Panc1 (cell line): ENCODE results near the gene TNFAIP2. TPM values are rescaled to one million over a fixed set of nuclear protein-coding genes. Genes with fewer than 3 reads are reported as not detected.

Source experiments
- ATAC-seq: fragments of 200-7000 bp; cut with Tn5 transposase; 2 replicates; pipeline ENCODE4 v1.9.1; 2020; ENCODE audit warnings: mild to moderate bottlenecking, moderate library complexity
- Bru-seq: library from RNA; stranded (reverse); fragments of 400-500 nt; gene quantifications from one replicate; lab custom pipeline; 2021; lab: Mats Ljungman, UMichigan
- BruChase-seq, 2 experiments: library from RNA; stranded (reverse); fragments of 400-500 nt; gene quantifications; one replicate each; lab custom pipeline; 2021; lab: Mats Ljungman, UMichigan
- BruUV-seq: library from RNA; stranded (reverse); fragments of 400-500 nt; replicated peaks from 2 replicates; lab custom pipeline; 2021; lab: Mats Ljungman, UMichigan
- CTCF ChIA-PET: fragments of 300-600 bp; sonication (Branson Sonifier 250); formaldehyde crosslinking; loops from one replicate; lab custom pipeline; 2022; ENCODE audit warnings: antibody characterized with exemption; lab: Charles Lee
- POLR2A ChIA-PET: fragments of 300-600 bp; sonication (Branson Sonifier 250); formaldehyde crosslinking; loops from one replicate; lab custom pipeline; 2022; ENCODE audit warnings: antibody characterized with exemption; lab: Charles Lee
- DNase-seq: peaks from one replicate; pipeline ENCODE4 v3.0.0-alpha.2; 2010; ENCODE audit warnings: low read depth, low spot score
- H3K27ac ChIP-seq: 2 replicates; pipeline ENCODE4 v1.5.1; 2011; ENCODE audit warnings: mild to moderate bottlenecking, low read length, inconsistent platforms
- H3K27me3 ChIP-seq: fragments of 200-500 bp; sonication (Bioruptor generic); 2 replicates; pipeline ENCODE4 v1.6.0; 2014; ENCODE audit warnings: low read length, inconsistent platforms; ENCODE audit not compliant: control insufficient read depth, insufficient read depth
- H3K36me3 ChIP-seq: fragments of 200-500 bp; sonication (Bioruptor generic); 2 replicates; pipeline ENCODE4 v1.5.1; 2014; ENCODE audit warnings: inconsistent platforms, mild to moderate bottlenecking, low read length, moderate library complexity; ENCODE audit not compliant: control insufficient read depth, insufficient read depth
- H3K4me1 ChIP-seq: 2 replicates; pipeline ENCODE4 v1.5.1; 2011; ENCODE audit warnings: inconsistent platforms, mild to moderate bottlenecking, low read length, moderate library complexity; ENCODE audit not compliant: control insufficient read depth, insufficient read depth
- H3K4me3 ChIP-seq, 2 experiments: 2 replicates each; pipeline ENCODE4 v1.5.1; 2011 to 2012; ENCODE audit warnings: low read depth in 2 of 2, low read length in 2 of 2, mild to moderate bottlenecking in 2 of 2, inconsistent platforms in 1 of 2, moderate library complexity in 1 of 2
- H3K9me3 ChIP-seq: fragments of 200-500 bp; sonication (Bioruptor generic); 2 replicates; pipeline ENCODE4 v1.5.1; 2014; ENCODE audit warnings: low read depth, mild to moderate bottlenecking, inconsistent platforms, low read length, moderate library complexity; ENCODE audit not compliant: control insufficient read depth, insufficient read depth
- POLR2AphosphoS5 ChIP-seq: IDR thresholded peaks from 2 replicates; pipeline ENCODE4 v1.6.1; 2012; ENCODE audit warnings: mild to moderate bottlenecking, low read depth, low read length, moderate library complexity
- SIN3A ChIP-seq: IDR thresholded peaks from 2 replicates; pipeline ENCODE4 v1.6.1; 2012; ENCODE audit warnings: low read depth, mild to moderate bottlenecking, low read length, moderate library complexity, borderline replicate concordance; ENCODE audit not compliant: insufficient read depth
- TCF7L2 ChIP-seq: IDR thresholded peaks from 2 replicates; pipeline ENCODE4 v1.6.1; 2011; ENCODE audit warnings: mild to moderate bottlenecking, low read depth, low read length, inconsistent platforms
- in situ Hi-C: cut with HindIII; loops from 2 replicates; pipeline ENCODE4 v1.10.0; 2016; ENCODE audit warnings: low sequenced_read_pairs, low pct_unique_long_range_greater_than_20kb
- intact Hi-C: fragments of 100-400 bp; cut with micrococcal nuclease; formaldehyde crosslinking; loops from one replicate; pipeline ENCODE4 v1.10.0; 2022; ENCODE audit not compliant: unreplicated experiment
- long read RNA-seq: library from polyadenylated mRNA; unstranded; transcript quantifications from one replicate; pipeline ENCODE4 v2.0.0, GENCODE V29; 2021; ENCODE audit not compliant: unreplicated experiment
- polyA plus RNA-seq: library from polyadenylated mRNA; unstranded; fragments of >200 nt; gene quantifications from one replicate; pipeline ENCODE4 v1.2.1, GENCODE V29; 2012; ENCODE audit warnings: missing spikeins; ENCODE audit not compliant: insufficient read length
- total RNA-seq: library from RNA; stranded (reverse); gene quantifications from one replicate; pipeline ENCODE4 v1.2.1, GENCODE V29; 2021; ENCODE audit not compliant: unreplicated experiment
- TF ChIP-seq, protein P1 (sequence below): fragments of 450-650 bp; IDR thresholded peaks from 2 replicates; pipeline ENCODE4 v1.5.1; 2017; ENCODE audit warnings: mild to moderate bottlenecking
- TF ChIP-seq, protein P2 (sequence below), 2 experiments: IDR thresholded peaks; 2 replicates each; pipeline ENCODE4 v1.6.1; 2011 to 2012; ENCODE audit warnings: low read depth in 2 of 2, control low read depth in 1 of 2, low read length in 1 of 2, mild to moderate bottlenecking in 1 of 2, moderate library complexity in 1 of 2; ENCODE audit not compliant: insufficient read depth in 1 of 2

Gene TNFAIP2, protein sequence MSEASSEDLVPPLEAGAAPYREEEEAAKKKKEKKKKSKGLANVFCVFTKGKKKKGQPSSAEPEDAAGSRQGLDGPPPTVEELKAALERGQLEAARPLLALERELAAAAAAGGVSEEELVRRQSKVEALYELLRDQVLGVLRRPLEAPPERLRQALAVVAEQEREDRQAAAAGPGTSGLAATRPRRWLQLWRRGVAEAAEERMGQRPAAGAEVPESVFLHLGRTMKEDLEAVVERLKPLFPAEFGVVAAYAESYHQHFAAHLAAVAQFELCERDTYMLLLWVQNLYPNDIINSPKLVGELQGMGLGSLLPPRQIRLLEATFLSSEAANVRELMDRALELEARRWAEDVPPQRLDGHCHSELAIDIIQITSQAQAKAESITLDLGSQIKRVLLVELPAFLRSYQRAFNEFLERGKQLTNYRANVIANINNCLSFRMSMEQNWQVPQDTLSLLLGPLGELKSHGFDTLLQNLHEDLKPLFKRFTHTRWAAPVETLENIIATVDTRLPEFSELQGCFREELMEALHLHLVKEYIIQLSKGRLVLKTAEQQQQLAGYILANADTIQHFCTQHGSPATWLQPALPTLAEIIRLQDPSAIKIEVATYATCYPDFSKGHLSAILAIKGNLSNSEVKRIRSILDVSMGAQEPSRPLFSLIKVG
- total RNA-seq: 491 TPM
- 322 TPM for polyA plus RNA-seq
- percentile 91 among the genes with signal in this experiment for Bru-seq, nascent RNA
- BruChase-seq, experiment 1, labeled RNA remaining after a 2-hour chase: percentile 98 among the genes with signal in this experiment
- percentile 98 among the genes with signal in this experiment for BruChase-seq, experiment 2, labeled RNA remaining after a 6-hour chase
- long read RNA-seq, full-length matches to known transcripts: 25 of 266 reads
- long read RNA-seq, partial matches to known transcripts: 215 of 266 reads
- long read RNA-seq, other reads (novel, unspliced or antisense): 26 of 266 reads

GRCh38 chr14:103122947-103123633, at the start of gene TNFAIP2:
Gene TNFAIP2 (plus strand): TSS chr14:103123461. CDS start chr14:103126458, 2,997 bp downstream.
- TF ChIP-seq SIN3A (peak; percentile 55; the same call in 1 of the 2 replicates), TCF7L2 (no peak), POLR2AphosphoS5 (peak; percentile 89)
- DNase-seq: no peak
- ChIA-PET CTCF (no interaction called here), POLR2A (no interaction called here)
- Histone ChIP-seq H3K36me3 (no peaks in the 10 kb centered on the region), H3K27ac (peak within 1 kb of the TSS; percentile 87), H3K4me1 (peaks cover 44% of the 10 kb centered on the region), H3K27me3 (no peaks in the 10 kb centered on the region), H3K9me3 (no peaks in the 10 kb centered on the region), H3K4me3 (peak within 1 kb of the TSS; percentile 65 to 73)
- ATAC-seq: peak; percentile 39
- in situ Hi-C loops: no loop called here
- intact Hi-C loops: no loop called here
- no TSS peak for BruUV-seq

DNA sequence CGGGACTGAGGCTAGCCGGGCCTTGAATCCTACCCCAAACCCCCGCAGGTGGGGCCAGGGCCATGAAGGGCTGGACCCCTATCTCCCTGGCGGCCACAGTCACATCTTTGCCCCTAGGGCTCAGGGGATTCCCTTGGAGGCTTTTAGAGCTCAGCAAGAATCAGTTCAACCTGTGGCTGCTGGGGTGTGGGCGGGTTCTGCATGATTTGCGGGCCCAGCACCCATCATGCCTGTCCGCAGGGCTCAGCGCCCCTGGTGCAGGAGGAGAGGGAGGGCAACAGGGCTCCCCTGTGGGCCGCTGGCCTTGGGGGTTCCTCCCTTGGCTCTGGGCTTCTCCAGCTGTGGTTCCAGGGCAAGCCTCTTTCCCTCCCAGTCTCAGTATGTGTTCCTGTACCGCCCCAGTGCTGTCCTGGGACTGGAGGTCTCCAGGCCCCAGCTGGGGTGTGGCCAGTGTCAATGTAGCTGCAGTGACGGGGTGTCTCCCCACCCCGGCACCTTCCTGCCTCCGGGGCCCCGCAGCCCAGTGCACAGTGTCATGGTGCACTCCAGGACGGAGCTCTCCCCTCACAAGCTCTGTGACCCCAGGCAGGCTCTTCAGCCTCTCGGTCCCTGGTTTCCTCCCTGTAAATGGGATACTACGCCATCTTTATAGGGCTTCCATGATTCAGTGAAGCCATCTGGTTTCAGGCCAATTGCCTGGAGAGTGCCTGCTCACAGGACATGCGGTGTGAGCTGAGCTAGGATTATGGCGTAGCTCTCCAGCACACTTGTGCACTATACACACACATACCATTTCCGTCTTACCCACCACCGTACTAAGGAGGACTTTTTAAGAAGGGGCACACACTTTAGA, 49.2 kb upstream of the TNFAIP2 start:
- DNase-seq (no peak), ATAC-seq (no peak)
- Histone ChIP-seq H3K36me3 (no peaks in the 10 kb centered on the region), H3K9me3 (no peaks in the 10 kb centered on the region), H3K4me3 (no peak overlapping the region), H3K27me3 (no peaks in the 10 kb centered on the region), H3K27ac (no peak overlapping the region), H3K4me1 (peaks cover 19% of the 10 kb centered on the region)
- ChIA-PET CTCF (interaction anchor here (0.6 to 1.4 kb wide), 3 partner anchors 9 to 180 kb away, joined by 3 to 9 read pairs (median 3); no protein-coding TSS in a partner anchor), POLR2A (interaction anchor here (0.5 to 0.7 kb wide), 2 partner anchors 204 to 1607 kb away, joined by 3 to 4 read pairs; no protein-coding TSS in a partner anchor)
- in situ Hi-C loops (no loop called here), intact Hi-C loops (loop anchor here (2.0 to 10.0 kb wide), 2 partner anchors 111 to 219 kb away; no protein-coding TSS in a partner anchor)
- TF ChIP-seq, protein P1, sequence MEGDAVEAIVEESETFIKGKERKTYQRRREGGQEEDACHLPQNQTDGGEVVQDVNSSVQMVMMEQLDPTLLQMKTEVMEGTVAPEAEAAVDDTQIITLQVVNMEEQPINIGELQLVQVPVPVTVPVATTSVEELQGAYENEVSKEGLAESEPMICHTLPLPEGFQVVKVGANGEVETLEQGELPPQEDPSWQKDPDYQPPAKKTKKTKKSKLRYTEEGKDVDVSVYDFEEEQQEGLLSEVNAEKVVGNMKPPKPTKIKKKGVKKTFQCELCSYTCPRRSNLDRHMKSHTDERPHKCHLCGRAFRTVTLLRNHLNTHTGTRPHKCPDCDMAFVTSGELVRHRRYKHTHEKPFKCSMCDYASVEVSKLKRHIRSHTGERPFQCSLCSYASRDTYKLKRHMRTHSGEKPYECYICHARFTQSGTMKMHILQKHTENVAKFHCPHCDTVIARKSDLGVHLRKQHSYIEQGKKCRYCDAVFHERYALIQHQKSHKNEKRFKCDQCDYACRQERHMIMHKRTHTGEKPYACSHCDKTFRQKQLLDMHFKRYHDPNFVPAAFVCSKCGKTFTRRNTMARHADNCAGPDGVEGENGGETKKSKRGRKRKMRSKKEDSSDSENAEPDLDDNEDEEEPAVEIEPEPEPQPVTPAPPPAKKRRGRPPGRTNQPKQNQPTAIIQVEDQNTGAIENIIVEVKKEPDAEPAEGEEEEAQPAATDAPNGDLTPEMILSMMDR: no peak
- TF ChIP-seq SIN3A (no peak), TCF7L2 (no peak), POLR2AphosphoS5 (no peak)
- TF ChIP-seq, protein P2, sequence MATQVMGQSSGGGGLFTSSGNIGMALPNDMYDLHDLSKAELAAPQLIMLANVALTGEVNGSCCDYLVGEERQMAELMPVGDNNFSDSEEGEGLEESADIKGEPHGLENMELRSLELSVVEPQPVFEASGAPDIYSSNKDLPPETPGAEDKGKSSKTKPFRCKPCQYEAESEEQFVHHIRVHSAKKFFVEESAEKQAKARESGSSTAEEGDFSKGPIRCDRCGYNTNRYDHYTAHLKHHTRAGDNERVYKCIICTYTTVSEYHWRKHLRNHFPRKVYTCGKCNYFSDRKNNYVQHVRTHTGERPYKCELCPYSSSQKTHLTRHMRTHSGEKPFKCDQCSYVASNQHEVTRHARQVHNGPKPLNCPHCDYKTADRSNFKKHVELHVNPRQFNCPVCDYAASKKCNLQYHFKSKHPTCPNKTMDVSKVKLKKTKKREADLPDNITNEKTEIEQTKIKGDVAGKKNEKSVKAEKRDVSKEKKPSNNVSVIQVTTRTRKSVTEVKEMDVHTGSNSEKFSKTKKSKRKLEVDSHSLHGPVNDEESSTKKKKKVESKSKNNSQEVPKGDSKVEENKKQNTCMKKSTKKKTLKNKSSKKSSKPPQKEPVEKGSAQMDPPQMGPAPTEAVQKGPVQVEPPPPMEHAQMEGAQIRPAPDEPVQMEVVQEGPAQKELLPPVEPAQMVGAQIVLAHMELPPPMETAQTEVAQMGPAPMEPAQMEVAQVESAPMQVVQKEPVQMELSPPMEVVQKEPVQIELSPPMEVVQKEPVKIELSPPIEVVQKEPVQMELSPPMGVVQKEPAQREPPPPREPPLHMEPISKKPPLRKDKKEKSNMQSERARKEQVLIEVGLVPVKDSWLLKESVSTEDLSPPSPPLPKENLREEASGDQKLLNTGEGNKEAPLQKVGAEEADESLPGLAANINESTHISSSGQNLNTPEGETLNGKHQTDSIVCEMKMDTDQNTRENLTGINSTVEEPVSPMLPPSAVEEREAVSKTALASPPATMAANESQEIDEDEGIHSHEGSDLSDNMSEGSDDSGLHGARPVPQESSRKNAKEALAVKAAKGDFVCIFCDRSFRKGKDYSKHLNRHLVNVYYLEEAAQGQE (IDR thresholded peaks at IDR 0.05; ENCODE audit: insufficient read depth in 1 of 2, low read depth in 2 of 2, low read length in 1 of 2): no peak
- no TSS peak for BruUV-seq
